Measurements from ENCODE around the gene MEGF11.

The MEGF11 gene

GRCh38 chr15:65869954-65870871 is 383.3 kb downstream of the MEGF11 start (continued):
- peak; percentile 93 for TF ChIP-seq ZNF398 (tag by site-specific recombination; IDR thresholded peaks at IDR 0.05)
- TF ChIP-seq ZSCAN18 (tag by site-specific recombination; IDR thresholded peaks at IDR 0.05): no peak
- TF ChIP-seq ZNF335 (tag by site-specific recombination; conservative IDR thresholded peaks at IDR 0.05): peak; percentile 39
- TF ChIP-seq ZNF223 (tag by site-specific recombination; IDR thresholded peaks at IDR 0.05): no peak
- peak; percentile 3; the same call in 1 of the 2 replicates for TF ChIP-seq PRDM1 (tag by site-specific recombination; IDR thresholded peaks at IDR 0.05)
- no peak for TF ChIP-seq PATZ1 (tag by site-specific recombination; IDR thresholded peaks at IDR 0.05)
- no peak for TF ChIP-seq KLF7 (tag by site-specific recombination; IDR thresholded peaks at IDR 0.05; ENCODE audit: borderline replicate concordance)
- TF ChIP-seq ZNF785 (tag by site-specific recombination; IDR thresholded peaks at IDR 0.05): no peak
- peak; percentile 76 for TF ChIP-seq MZF1 (tag by site-specific recombination; IDR thresholded peaks at IDR 0.05; ENCODE audit: borderline replicate concordance)
- peak; percentile 62 for TF ChIP-seq ZBTB8A (tag by site-specific recombination; IDR thresholded peaks at IDR 0.05)
- TF ChIP-seq ZNF658 (tag by site-specific recombination; IDR thresholded peaks at IDR 0.05): no peak
- TF ChIP-seq SCRT2 (tag by site-specific recombination; IDR thresholded peaks at IDR 0.05): peak; percentile 63

- peak within 1 kb of the TSS; percentile 94 for H3K27ac ChIP-seq (ENCODE audit: extremely low read depth, low read depth, low read length)
- H3K4me3 ChIP-seq (ENCODE audit: low read depth, low read length): peak within 1 kb of the TSS; percentile 94
- peaks cover 4 to 8% of the 10 kb centered on the region in 2 experiments; a peak in 2 of 3 replicates for H3K36me3 ChIP-seq (ENCODE audit: control insufficient read depth in 2 of 2, insufficient read depth in 1 of 2, low read length in 2 of 2)
- 0 out of 2 replicates have a peak, but pooled peaks cover 4% of the 10 kb centered on the region for H3K4me1 ChIP-seq (ENCODE audit: control insufficient read depth, insufficient read depth, low read length)
- CTCF ChIA-PET: interaction anchor here (0.5 to 5.2 kb wide), 11 partner anchors 12 to 628 kb away, joined by 3 to 44 read pairs (median 4); partner anchors contain the start of genes INTS14 and SNAPC5
- POLR2A ChIA-PET: interaction anchor here (0.6 to 2.6 kb wide), 33 partner anchors 9 to 757 kb away, joined by 3 to 27 read pairs (median 4); partner anchors contain the start of genes CLPX, DENND4A, HACD3 and INTS14
- H3K9me3 ChIP-seq (ENCODE audit: control insufficient read depth, insufficient read depth, low read depth, low read length): no peaks in the 10 kb centered on the region
- TF ChIP-seq ZNF248 (tag by site-specific recombination; IDR thresholded peaks at IDR 0.05) (no peak), ZBTB7A (tag by site-specific recombination; IDR thresholded peaks at IDR 0.05; ENCODE audit: low read depth) (peak; percentile 99), ZNF830 (tag by site-specific recombination; IDR thresholded peaks at IDR 0.05; ENCODE audit: low read depth) (no peak), ZNF324 (tag by site-specific recombination; IDR thresholded peaks at IDR 0.05) (peak; percentile 97), ZNF629 (tag by site-specific recombination; IDR thresholded peaks at IDR 0.05) (peak; percentile 87), ZNF555 (tag by site-specific recombination; conservative IDR thresholded peaks at IDR 0.05) (no peak), ELK4 (IDR thresholded peaks at IDR 0.05; ENCODE audit: borderline replicate concordance, low read depth, low read length) (peak; percentile 73; the same call in 1 of the 2 replicates), SALL2 (tag by site-specific recombination; IDR thresholded peaks at IDR 0.05; ENCODE audit: borderline replicate concordance) (no peak), TSHZ1 (tag by site-specific recombination; IDR thresholded peaks at IDR 0.05; ENCODE audit: borderline replicate concordance) (0 out of 2 replicates have a peak, but pooled peaks have one; percentile 21), ZNF785 (tag by site-specific recombination; IDR thresholded peaks at IDR 0.05) (peak; percentile 85; the same call in 1 of the 2 replicates), ZNF76 (tag by site-specific recombination; IDR thresholded peaks at IDR 0.05; ENCODE audit: borderline replicate concordance, low read depth) (no peak; the same call in 1 of the 2 replicates), ZNF473 (tag by site-specific recombination; IDR thresholded peaks at IDR 0.05) (no peak)
Observed at GRCh38 chr15:65869126-65869953, 384.2 kb downstream of the MEGF11 start, which contains the start of gene RAB11A. Gene RAB11A, plus strand, starts transcription at chr15:65869491. Its CDS starts 95 bp downstream, at chr15:65869586.
